GM21529 (cell line): ENCODE data around the gene DCDC2.
"Not testable (repeated sequence)": the region's sequence is repeated elsewhere in the genome, so short reads cannot be mapped to it uniquely, and the experiment has no call there.

Source experiments
- ATAC-seq: cut with Tn5 transposase; IDR thresholded peaks from one replicate; pipeline ENCODE4 v1.9.1; 2021; ENCODE audit not compliant: unreplicated experiment

The DCDC2 gene

GRCh38 chr6:24329022-24329421, 28.8 kb downstream of the DCDC2 start:
- no peak for ATAC-seq

GRCh38 chr6:24327756-24328155, 30.1 kb downstream of the DCDC2 start:
- no peak for ATAC-seq

GRCh38 chr6:24325978-24326377, 31.9 kb downstream of the DCDC2 start:
- ATAC-seq, result no peak

DNA sequence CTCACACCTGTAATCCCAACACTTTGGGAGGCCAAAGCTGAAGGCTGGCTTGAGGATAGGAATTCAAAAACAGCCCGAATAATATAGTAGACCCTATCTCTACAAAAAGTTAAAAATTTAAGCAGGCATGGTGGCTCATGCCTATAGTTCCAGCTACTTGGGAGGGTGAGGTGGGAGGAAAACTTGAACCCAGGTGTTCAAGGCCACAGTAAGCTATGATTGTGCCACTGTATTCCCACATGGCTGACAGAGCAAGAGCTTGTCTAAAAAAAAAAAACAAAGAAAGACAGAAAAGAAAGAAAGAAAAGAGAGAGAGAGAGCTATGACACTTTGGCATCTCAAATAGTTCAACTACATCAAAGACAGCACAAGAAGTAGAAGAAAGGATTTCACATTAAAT, 33.2 kb downstream of the DCDC2 start:
- ATAC-seq, result no peak

DNA sequence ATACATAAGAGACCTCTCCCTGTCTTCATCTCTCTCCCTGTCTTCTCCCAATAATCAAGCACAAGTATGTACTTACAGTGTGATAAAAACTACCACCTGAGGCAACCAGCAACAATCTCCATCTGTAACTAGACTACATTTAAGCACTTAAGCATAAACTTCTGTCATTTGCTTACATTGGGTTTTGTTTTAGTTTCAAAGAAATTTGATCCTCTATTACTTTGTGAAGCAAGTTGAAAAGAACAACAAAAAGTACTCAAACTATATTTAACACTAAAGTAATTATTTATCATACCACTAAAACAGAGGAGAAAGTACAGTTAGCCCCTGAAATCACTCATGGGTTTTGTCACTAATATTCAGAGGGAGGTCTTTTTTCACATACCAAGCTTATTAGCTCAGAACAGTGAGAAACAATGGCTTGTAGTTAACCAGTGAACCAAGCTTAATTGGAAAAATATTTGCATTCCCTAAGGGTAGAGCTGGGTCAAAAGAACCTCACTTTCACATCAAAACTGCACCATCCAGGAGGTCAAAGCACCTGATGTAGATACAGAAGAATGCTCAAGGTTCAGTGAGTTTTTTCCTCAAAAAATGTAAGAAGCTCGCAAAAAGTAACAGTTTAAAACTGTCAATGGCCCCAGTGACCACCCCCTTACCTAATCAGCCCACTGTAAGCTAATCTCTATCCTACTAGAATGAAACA, 34.1 kb downstream of the DCDC2 start:
- ATAC-seq, result no peak

DNA sequence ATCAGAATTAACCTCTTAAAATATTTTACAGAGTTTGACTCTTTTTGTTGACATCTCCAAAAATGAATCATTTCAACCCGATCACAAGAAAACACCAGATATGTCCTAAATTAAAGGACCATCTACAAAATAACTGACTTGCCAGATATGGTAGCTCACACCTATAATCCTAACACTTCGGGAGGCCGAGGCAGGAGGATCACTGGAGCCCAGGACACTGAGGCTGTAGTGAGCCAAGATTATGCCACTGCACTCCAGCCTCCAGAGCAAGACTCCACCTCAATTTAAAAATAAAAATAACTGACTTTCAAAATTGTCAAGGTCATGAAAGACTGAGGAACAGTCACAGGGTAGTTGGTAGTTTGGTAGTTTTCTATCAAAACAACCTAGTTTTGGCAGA, 34.9 kb downstream of the DCDC2 start:
- no peak for ATAC-seq

GRCh38 chr6:24322446-24322845, 35.4 kb downstream of the DCDC2 start:
- not testable (repeated sequence) for ATAC-seq

DNA sequence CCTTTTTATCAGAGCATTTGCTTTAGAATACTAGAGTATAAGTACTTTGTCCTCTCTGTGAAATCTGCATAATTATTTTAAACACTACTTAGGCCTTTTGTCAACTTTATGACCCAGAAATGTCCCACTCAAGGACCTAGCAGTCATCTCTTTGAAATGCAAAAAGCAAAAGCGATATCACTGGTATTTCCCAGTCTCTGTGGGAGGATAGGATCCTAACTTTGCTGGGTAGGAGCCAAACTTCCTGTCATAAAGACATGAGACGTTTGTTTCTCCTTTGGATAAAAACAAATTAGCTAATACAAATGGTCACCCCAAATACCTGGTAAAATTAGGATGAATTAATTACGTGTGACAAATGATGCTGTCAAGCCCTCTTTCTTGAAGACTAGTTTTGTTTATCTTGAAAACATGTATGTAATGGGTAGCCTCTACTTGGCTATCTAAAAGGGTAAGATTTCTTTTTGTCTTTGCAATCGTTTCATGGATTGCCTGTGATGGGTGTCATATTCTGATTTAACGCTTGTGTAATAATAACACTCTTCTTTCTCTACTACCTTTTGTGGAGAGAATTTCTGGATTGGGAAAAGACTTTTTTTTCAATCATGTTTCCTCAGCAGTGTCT, 36.2 kb downstream of the DCDC2 start:
- no peak for ATAC-seq

GRCh38 chr6:24313251-24314141, 44.4 kb downstream of the DCDC2 start:
- no peak for ATAC-seq

- ATAC-seq, result not testable (repeated sequence)
These were observed 46.1 kb downstream of the DCDC2 start for GRCh38 chr6:24311775-24312174.

GRCh38 chr6:24307881-24308280, 50.0 kb downstream of the DCDC2 start:
- no peak for ATAC-seq

- no peak for ATAC-seq
These were observed 50.9 kb downstream of the DCDC2 start for GRCh38 chr6:24306936-24307335.

DNA sequence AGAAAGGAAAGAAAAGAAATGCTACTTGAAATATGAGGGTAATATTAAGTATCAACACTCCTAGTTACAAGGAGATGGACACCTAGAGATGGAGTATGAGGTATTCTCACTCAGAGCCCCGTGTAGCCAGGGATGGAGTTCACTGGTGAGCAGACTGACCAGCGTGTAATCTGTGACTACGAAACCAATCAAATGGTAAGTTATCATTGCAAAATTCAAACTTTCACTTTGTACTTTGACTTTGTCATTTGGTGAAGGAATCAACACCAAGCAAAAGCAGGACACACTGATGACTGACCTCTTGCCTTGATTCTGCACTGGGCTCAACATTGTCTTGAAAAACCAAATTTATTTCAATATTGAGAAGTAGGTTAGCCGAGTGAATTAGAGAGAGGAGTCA, 51.8 kb downstream of the DCDC2 start:
- ATAC-seq, result no peak

GRCh38 chr6:24296944-24297343, 60.9 kb downstream of the DCDC2 start:
- no peak for ATAC-seq

DNA sequence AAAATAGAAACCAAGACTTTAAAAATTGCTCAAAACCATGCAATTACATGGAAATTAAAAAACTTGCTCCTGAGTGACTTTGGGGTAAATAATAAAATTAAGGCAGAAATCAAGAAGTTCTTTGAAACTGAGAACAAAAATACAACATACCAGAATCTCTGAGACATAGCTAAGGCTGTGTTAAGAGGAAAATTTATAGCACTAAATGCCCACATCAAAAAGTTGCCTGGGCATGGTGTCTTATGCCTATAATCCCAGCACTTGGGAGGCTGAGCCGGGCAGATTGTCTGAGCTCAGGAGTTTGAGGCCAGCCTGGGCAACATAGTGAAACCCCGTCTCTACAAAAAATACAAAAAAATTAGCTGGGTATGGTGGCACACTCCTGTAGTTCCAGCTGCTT, 64.0 kb downstream of the DCDC2 start:
- ATAC-seq, result not testable (repeated sequence)

- no peak for ATAC-seq
These were observed 70.6 kb downstream of the DCDC2 start for GRCh38 chr6:24287239-24287638.

GRCh38 chr6:24284006-24284405, 73.9 kb downstream of the DCDC2 start:
- ATAC-seq, result no peak

- ATAC-seq, result peak; percentile 86
These were observed 74.5 kb downstream of the DCDC2 start for GRCh38 chr6:24283043-24283985.

DNA sequence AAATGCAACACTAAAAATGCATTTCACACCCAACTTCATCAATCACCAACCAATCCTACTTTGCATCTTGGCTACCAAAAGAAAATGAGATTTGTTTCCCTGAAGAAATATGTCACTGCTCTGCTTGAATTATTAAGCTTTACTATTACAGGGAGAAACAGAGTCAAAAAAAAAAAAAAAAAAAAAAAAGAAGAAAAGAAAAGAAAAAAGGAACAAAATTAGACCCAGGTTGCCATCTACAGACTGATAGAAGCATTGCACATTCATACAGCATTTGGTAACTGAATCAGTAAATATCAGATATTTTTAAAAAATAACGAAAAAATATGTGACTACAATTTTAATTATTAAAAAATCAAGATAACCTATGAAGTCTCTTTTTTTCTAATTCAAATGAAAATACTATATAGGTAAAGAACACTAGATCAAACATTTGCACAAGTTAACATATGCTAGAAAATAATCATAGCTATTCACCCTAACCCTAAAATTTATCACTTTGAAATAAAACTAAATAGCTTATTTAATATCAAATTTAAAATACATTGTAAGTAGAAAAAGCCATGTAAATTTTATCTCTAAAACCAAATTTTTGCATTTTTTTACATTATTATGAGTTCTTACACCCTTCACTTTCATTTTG, 83.3 kb downstream of the DCDC2 start:
- no peak for ATAC-seq
